GM13976 (cell line): ENCODE data around the gene MAPT.

ENCODE experiments used
- DNase-seq: peaks from one replicate; pipeline ENCODE4 v3.0.0; 2012; ENCODE audit warnings: low spot score
- CTCF ChIP-seq: IDR thresholded peaks from 2 replicates; pipeline ENCODE4 v1.5.1; 2012; ENCODE audit warnings: borderline replicate concordance, mild to moderate bottlenecking; ENCODE audit not compliant: insufficient read depth; ENCODE audit errors: extremely low read depth, missing control alignments, control extremely low read depth
- in situ Hi-C: fragments of 300-500 bp; cut with MboI; formaldehyde crosslinking; loops from one replicate; pipeline ENCODE4 v1.12.0; 2022; ENCODE audit warnings: low sequenced_read_pairs, mixed read lengths, inconsistent platforms; ENCODE audit not compliant: unreplicated experiment

The MAPT gene

GRCh38 chr17:45998987-45999899 lies 104.9 kb downstream of the MAPT start, which contains the start of gene STH:
Gene STH (plus strand): TSS chr17:45999250. CDS start chr17:45999280, 30 bp downstream.
- no peak for TF ChIP-seq CTCF
- in situ Hi-C loops = no loop called here
- no peak for DNase-seq

- DNase-seq = no peak
- in situ Hi-C loops = loop anchor here (10.0 kb wide), 1 partner anchor 215 kb away; no protein-coding TSS in a partner anchor
- no peak for TF ChIP-seq CTCF
Observed at GRCh38 chr17:45999900-46000290, 105.5 kb downstream of the MAPT start.

GRCh38 chr17:46000292-46000691 lies 105.9 kb downstream of the MAPT start:
- in situ Hi-C loops = loop anchor here (10.0 kb wide), 1 partner anchor 215 kb away; no protein-coding TSS in a partner anchor
- DNase-seq = no peak
- TF ChIP-seq CTCF = no peak

- DNase-seq = no peak
- in situ Hi-C loops = loop anchor here (10.0 kb wide), 1 partner anchor 214 kb away; no protein-coding TSS in a partner anchor
Observed at GRCh38 chr17:46000757-46001156, 106.4 kb downstream of the MAPT start.

GRCh38 chr17:46001390-46002310 lies 107.3 kb downstream of the MAPT start:
- no peak for DNase-seq
- TF ChIP-seq CTCF = no peak
- in situ Hi-C loops = loop anchor here (10.0 kb wide), 1 partner anchor 213 kb away; no protein-coding TSS in a partner anchor

More at GRCh38 chr17:46000757-46001156, 106.4 kb downstream of the MAPT start:
- no peak for TF ChIP-seq CTCF
